HCT116 (cell line): ENCODE data around the gene SYNE2. TPM values are rescaled to one million over a fixed set of nuclear protein-coding genes. Genes with fewer than 3 reads are reported as not detected.

Experiments used
- ATAC-seq: fragments of 200-7000 bp; cut with Tn5 transposase; 2 replicates; pipeline ENCODE4 v1.9.1; 2020; ENCODE audit warnings: mild to moderate bottlenecking, moderate library complexity
- BruUV-seq: library from RNA; stranded (reverse); fragments of 400-500 nt; replicated peaks from 2 replicates; lab custom pipeline; 2021; lab: Mats Ljungman, UMichigan
- CTCF ChIA-PET: fragments of 300-600 bp; sonication (Branson Sonifier 250); formaldehyde crosslinking; loops from one replicate; lab custom pipeline; 2021; ENCODE audit warnings: antibody characterized with exemption; lab: Charles Lee
- POLR2A ChIA-PET: fragments of 300-600, 350-600 bp; sonication (Branson Sonifier 250); formaldehyde crosslinking; loops from one replicate; lab custom pipeline; 2021; ENCODE audit warnings: antibody characterized with exemption; lab: Charles Lee
- RAD21 ChIA-PET, 2 experiments: fragments of 300-600 bp; sonication (Branson Sonifier 250); formaldehyde crosslinking; loops; one replicate each; lab custom pipeline; 2023; ENCODE audit warnings: low total read pairs in 2 of 2; ENCODE audit not compliant: uncharacterized antibody in 2 of 2, unreplicated experiment in 2 of 2, low non-redundant PET in 1 of 2; lab: Charles Lee
- DNase-seq: peaks from one replicate; pipeline ENCODE4 v3.0.0-alpha.2; 2010; ENCODE audit warnings: low read depth, low spot score
- H2AFZ ChIP-seq: fragments of 200-600 bp; shearing (Covaris generic), sonication (generic); 2 replicates; pipeline ENCODE4 v1.6.1; 2017; ENCODE audit warnings: low read depth, mixed run types, mixed read lengths, antibody characterized with exemption, low read length; ENCODE audit not compliant: poor library complexity, severe bottlenecking
- H3K27ac ChIP-seq: 2 replicates; pipeline ENCODE4 v1.5.1; 2012; ENCODE audit warnings: low read depth, low read length
- H3K27me3 ChIP-seq: fragments of 200-600 bp; sonication (generic); 2 replicates; pipeline ENCODE4 v1.6.1; 2016; ENCODE audit warnings: mixed run types, low read length, mixed read lengths; ENCODE audit not compliant: insufficient read depth
- H3K36me3 ChIP-seq, 2 experiments: fragments of 200-500 bp in 1 of 2; fragments of 200-600 bp in 1 of 2; sonication (Bioruptor generic) in 1 of 2; sonication (generic) in 1 of 2; 2 replicates each; pipeline versions ENCODE4 v1.5.1 to v1.6.1; 2014 to 2016; ENCODE audit warnings: low read length in 2 of 2, inconsistent platforms in 1 of 2, mixed read lengths in 1 of 2, mixed run types in 1 of 2; ENCODE audit not compliant: insufficient read depth in 2 of 2, control insufficient read depth in 1 of 2
- H3K4me1 ChIP-seq, 2 experiments: fragments of 200-600 bp in 1 of 2; sonication (generic) in 1 of 2; 2 replicates each; pipeline versions ENCODE4 v1.5.1 to v1.6.1; 2012 to 2017; ENCODE audit warnings: low read length in 2 of 2, inconsistent platforms in 1 of 2, mild to moderate bottlenecking in 1 of 2, mixed read lengths in 1 of 2, mixed run types in 1 of 2, moderate library complexity in 1 of 2; ENCODE audit not compliant: insufficient read depth in 2 of 2, control insufficient read depth in 1 of 2
- H3K4me2 ChIP-seq: fragments of 200-600 bp; sonication (generic); 2 replicates; pipeline ENCODE4 v1.6.1; 2017; ENCODE audit warnings: mixed run types, low read length, mixed read lengths
- H3K4me3 ChIP-seq, 2 experiments: fragments of 200-600 bp in 1 of 2; sonication (generic) in 1 of 2; replicated peaks in 1 of 2; 2 replicates each; pipeline ENCODE4 v1.5.1; 2011 to 2016; ENCODE audit warnings: low read length in 2 of 2, control low read depth in 1 of 2, low read depth in 1 of 2, mild to moderate bottlenecking in 1 of 2, mixed read lengths in 1 of 2, mixed run types in 1 of 2
- H3K79me2 ChIP-seq: fragments of 200-600 bp; sonication (generic); 2 replicates; pipeline ENCODE4 v1.6.1; 2017; ENCODE audit warnings: mild to moderate bottlenecking, mixed run types, low read length, moderate library complexity, mixed read lengths; ENCODE audit not compliant: insufficient read depth
- H3K9ac ChIP-seq: fragments of 200-600 bp; sonication (generic); 2 replicates; pipeline ENCODE4 v1.6.1; 2016; ENCODE audit warnings: low read length, mixed read lengths
- H3K9me2 ChIP-seq: fragments of 200-600 bp; sonication (generic), shearing (Covaris generic); 2 replicates; pipeline ENCODE4 v1.6.1; 2017; ENCODE audit warnings: mixed run types, mild to moderate bottlenecking, moderate library complexity; ENCODE audit not compliant: insufficient read depth
- H3K9me3 ChIP-seq, 2 experiments: fragments of 200-500 bp in 1 of 2; fragments of 200-600 bp in 1 of 2; sonication (Bioruptor generic) in 1 of 2; sonication (generic) in 1 of 2; 2 replicates each; pipeline ENCODE4 v1.6.1; 2014 to 2017; ENCODE audit warnings: low read length in 2 of 2, mixed read lengths in 2 of 2, inconsistent platforms in 1 of 2, low read depth in 1 of 2, mild to moderate bottlenecking in 1 of 2, mixed run types in 1 of 2, moderate library complexity in 1 of 2; ENCODE audit not compliant: control insufficient read depth in 1 of 2, insufficient read depth in 1 of 2
- H4K20me1 ChIP-seq: fragments of 200-600 bp; sonication (generic), shearing (Covaris generic); 2 replicates; pipeline ENCODE4 v1.6.1; 2017; ENCODE audit warnings: mixed run types, mild to moderate bottlenecking, moderate library complexity; ENCODE audit not compliant: insufficient read depth
- ELF1 ChIP-seq: IDR thresholded peaks from 2 replicates; pipeline ENCODE4 v1.6.1; 2012; ENCODE audit warnings: low read depth, borderline replicate concordance
- EZH2 ChIP-seq: fragments of 200-600 bp; sonication (generic); IDR thresholded peaks from 2 replicates; pipeline ENCODE4 v1.6.1; 2017; ENCODE audit warnings: antibody characterized with exemption, mixed run types
- EZH2phosphoT487 ChIP-seq: fragments of 200-600 bp; IDR thresholded peaks from 2 replicates; pipeline ENCODE4 v1.6.1; 2018; ENCODE audit warnings: antibody characterized with exemption, borderline replicate concordance
- MAX ChIP-seq: IDR thresholded peaks from 2 replicates; pipeline ENCODE4 v1.6.1; 2012
- REST ChIP-seq: IDR thresholded peaks from 2 replicates; pipeline ENCODE4 v1.6.1; 2012; ENCODE audit warnings: low read depth
- SP1 ChIP-seq: IDR thresholded peaks from 2 replicates; pipeline ENCODE4 v1.6.1; 2012; ENCODE audit warnings: low read depth
- TCF7L2 ChIP-seq: IDR thresholded peaks from 2 replicates; pipeline ENCODE4 v1.7.0; 2011; ENCODE audit warnings: borderline replicate concordance, inconsistent platforms; ENCODE audit not compliant: insufficient read depth, insufficient read length; ENCODE audit errors: extremely low read depth
- ZFX ChIP-seq: fragments of 450-650 bp; IDR thresholded peaks from 2 replicates; pipeline ENCODE4 v1.6.1; 2017
- ZNF274 ChIP-seq: fragments of 200-500 bp; sonication (Bioruptor generic); IDR thresholded peaks from 2 replicates; pipeline ENCODE4 v1.6.1; 2014; ENCODE audit warnings: mild to moderate bottlenecking, low read depth, low read length, inconsistent platforms
- intact Hi-C: fragments of 100-400 bp; cut with micrococcal nuclease; formaldehyde crosslinking; loops from 2 replicates; pipeline ENCODE4 v1.10.0; 2022
- total RNA-seq: library from RNA; stranded (reverse); gene quantifications from one replicate; pipeline ENCODE4 v1.2.1, GENCODE V29; 2021; ENCODE audit not compliant: unreplicated experiment

SYNE2 gene
- total RNA-seq, 1 experiment from 2014 or later, result 28.8 TPM

GRCh38 chr14:64118892-64119291 lies 266.1 kb downstream of the SYNE2 start:
- Histone ChIP-seq H3K4me1 (no peaks in the 10 kb centered on the region), H3K9me3 (no peaks in the 10 kb centered on the region), H3K27ac (no peak overlapping the region), H3K36me3 (peaks cover 0 to 2% of the 10 kb centered on the region in 2 experiments; a peak in 2 of 4 replicates), H3K9ac (no peak overlapping the region), H4K20me1 (no peaks in the 10 kb centered on the region), H3K4me3 (no peak overlapping the region), H3K4me2 (no peak overlapping the region), H3K79me2 (no peaks in the 10 kb centered on the region), H3K9me2 (no peaks in the 10 kb centered on the region), H3K27me3 (no peaks in the 10 kb centered on the region), H2AFZ (no peak overlapping the region)
- ChIA-PET POLR2A (no interaction called here), RAD21 (no interaction called here), CTCF (no interaction called here)
- ATAC-seq, result no peak
- TF ChIP-seq ZFX, result no peak
- TF ChIP-seq MAX, result no peak
- TF ChIP-seq ZNF274, result no peak
- TF ChIP-seq SP1, result no peak
- no peak for TF ChIP-seq ELF1
- no peak for TF ChIP-seq EZH2phosphoT487
- TF ChIP-seq EZH2, result no peak
- no peak for TF ChIP-seq REST
- no peak for TF ChIP-seq TCF7L2
- no TSS peak for BruUV-seq
- DNase-seq, result no peak
- intact Hi-C loops, result no loop called here
